Prostate gland (tissue), 2 donors: ENCODE data around the gene KMT2C.

Experiments
- CTCF ChIP-seq, 4 experiments: fragments of 200-600 bp in 2 of 4; fragments of 450-650 bp in 2 of 4; sonication (generic) in 2 of 4; IDR thresholded peaks; 1 replicate in 3 of 4; 2 replicates in 1 of 4; pipeline ENCODE4 v1.5.1; 2016 to 2019; ENCODE audit warnings: antibody characterized with exemption in 4 of 4, mild to moderate bottlenecking in 2 of 4, moderate library complexity in 2 of 4
- POLR2AphosphoS5 ChIP-seq: sonication (generic); formaldehyde crosslinking; IDR thresholded peaks from one replicate; pipeline ENCODE4 v1.6.1; 2017; ENCODE audit warnings: antibody characterized with exemption

- TF ChIP-seq CTCF (IDR thresholded peaks at IDR 0.05): no peak
- TF ChIP-seq POLR2AphosphoS5: no peak
Measured at GRCh38 chr7:152478140-152478539, 42.3 kb upstream of the KMT2C start.
